Measurements from ENCODE around the gene VPS37B.

- TF ChIP-seq POLR2A (IDR thresholded peaks at IDR 0.05; ENCODE audit: low read depth, low read length) (no peak), TAF1 (IDR thresholded peaks at IDR 0.05; ENCODE audit: low read depth, low read length) (no peak), POLR2AphosphoS5 (IDR thresholded peaks at IDR 0.05; ENCODE audit: low read depth, low read length) (no peak)
Measured at GRCh38 chr12:122858171-122858570, 37.8 kb downstream of the VPS37B start.

Measured in GM12891 (cell line).